Measurements from ENCODE around the gene CPSF2.
A peak's percentile ranks its signal among the peaks of the same experiment; 100 is the strongest.

The CPSF2 gene

DNA sequence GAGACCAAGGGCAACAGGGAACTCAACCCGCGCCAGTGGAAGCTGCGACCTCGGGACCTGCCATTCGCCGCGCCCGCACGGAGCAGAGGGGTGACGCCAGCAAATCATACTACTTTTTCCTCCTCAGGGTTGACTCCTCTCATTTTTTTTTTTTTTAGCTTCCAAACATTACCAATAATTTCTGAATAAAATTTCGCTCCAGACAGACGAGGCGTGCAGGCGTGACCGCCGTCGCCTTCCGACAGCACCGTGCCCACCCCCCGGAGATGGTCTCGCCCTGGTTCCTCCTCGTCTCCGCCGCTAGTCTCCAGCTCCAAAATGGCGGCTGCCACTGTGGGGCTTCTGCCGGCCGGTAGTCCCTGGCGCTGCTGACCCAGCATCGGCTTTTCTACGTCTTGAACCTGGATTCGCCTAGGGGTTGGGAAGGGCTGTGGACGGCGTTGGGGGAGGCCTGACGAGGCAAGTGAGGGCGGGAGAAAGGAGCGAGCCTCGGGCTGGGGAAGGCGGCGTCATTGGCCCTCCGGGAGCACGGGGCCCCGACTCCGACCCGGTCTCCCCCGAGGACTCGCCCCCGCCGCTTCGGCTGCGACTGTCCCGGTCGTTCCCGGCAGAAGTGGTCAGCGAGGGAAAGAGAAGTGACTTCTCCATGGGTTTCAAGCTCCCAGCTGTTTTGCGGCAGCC is at the start of gene CPSF2, which contains the start of gene NDUFB1:
CPSF2 (plus strand) TSS at position 300 of the 681 bp plus-strand sequence. CDS start 9,016 bp downstream, outside the sequence.
NDUFB1 (minus strand) TSS at position 37 of the 681 bp plus-strand sequence. CDS start 4,069 bp downstream, outside the sequence.
- peak within 1 kb of the TSS; percentile 93 for H3K4me3 ChIP-seq (ENCODE audit: low read depth, low read length)

DNA sequence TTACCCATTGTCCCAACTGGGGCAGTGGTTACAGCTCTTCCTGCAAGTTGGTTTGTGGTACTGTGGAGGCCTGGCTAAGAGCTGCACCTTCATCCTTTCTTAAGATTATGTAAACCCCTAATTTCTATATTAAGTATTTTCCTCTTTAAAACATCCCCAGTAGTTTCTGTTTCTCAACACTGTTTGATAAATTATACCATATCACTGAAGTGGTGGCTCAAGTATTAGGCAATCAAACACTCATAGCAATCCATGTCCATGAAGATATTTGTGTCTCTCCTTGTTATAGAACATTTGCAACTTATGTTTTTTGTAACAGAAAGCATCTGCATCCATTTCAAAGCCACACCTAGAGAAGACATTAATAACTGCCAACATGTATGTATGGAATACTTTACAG is 47.2 kb upstream of the CPSF2 start:
- H3K4me3 ChIP-seq (ENCODE audit: low read depth, low read length): no peak overlapping the region

DNA sequence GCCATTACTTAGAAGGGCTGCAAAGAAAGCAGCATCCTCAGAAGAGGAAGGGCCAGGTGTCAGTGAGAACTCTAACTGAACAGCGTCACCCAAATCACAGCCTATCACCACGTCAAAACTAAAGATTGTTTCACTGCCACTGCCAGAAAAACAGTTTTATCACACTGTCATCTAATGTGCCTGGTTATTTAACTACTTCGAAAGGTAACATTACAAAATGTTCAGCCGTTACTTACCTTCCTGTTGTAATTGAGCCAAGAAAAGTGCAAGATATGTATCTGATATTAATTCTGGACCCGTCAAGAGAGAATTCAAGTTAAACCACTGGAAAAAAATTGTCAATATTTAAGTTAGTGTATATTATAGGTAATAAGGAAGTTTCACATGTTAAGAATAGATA is 33.3 kb upstream of the CPSF2 start:
- no peak overlapping the region for H3K4me3 ChIP-seq (ENCODE audit: low read depth, low read length)

- no peak overlapping the region for H3K4me3 ChIP-seq (ENCODE audit: low read depth, low read length)
Measured at GRCh38 chr14:92093320-92093719, 28.4 kb upstream of the CPSF2 start.

- no peak overlapping the region for H3K4me3 ChIP-seq (ENCODE audit: low read depth, low read length)
Measured at GRCh38 chr14:92099802-92100201, 22.0 kb upstream of the CPSF2 start.

- no peak overlapping the region for H3K4me3 ChIP-seq (ENCODE audit: low read depth, low read length)
Measured at GRCh38 chr14:92103363-92103989, 18.3 kb upstream of the CPSF2 start.

DNA sequence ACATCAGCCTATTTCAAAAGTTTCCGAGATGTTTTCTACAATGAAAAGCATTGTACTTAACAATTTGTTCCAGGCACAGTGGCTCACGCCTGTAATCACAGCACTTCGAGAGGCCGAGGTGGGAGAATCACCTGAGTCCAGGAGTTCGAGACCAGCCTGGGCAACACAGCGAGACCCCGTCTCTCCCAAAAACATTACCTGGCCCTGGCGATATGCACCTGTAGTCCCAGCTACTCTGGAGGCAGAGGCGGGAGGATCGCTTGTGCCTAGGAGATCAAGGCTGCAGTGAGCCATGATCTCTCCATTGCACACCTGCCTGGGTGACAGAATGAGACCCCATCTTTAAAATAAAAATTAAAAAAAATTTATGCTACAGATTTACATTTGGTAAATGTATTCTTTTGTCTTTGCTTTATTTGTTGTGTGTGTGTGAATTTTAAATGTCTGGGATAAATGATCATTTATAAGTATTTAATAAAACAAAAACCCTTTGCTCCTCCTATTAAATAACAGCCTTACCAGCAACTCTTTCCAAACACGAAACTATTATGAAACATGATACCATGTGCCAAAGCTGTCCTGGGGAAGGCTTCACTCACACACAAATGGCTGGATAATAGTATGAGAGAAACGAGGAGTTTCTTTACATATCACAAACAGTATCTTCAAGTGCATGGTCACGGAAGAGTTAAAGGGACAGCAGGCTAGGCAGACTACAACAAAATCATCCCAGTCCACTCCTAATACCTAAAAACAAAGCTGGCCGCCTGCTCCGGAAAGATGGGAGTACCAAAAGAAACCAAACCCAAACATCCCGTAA is 16.5 kb upstream of the CPSF2 start:
- peak overlapping the region; percentile 96 for H3K4me3 ChIP-seq (ENCODE audit: low read depth, low read length)

- H3K4me3 ChIP-seq (ENCODE audit: low read depth, low read length): peak overlapping the region; percentile 96
Measured at GRCh38 chr14:92105893-92106142, 16.0 kb upstream of the CPSF2 start.

- H3K4me3 ChIP-seq (ENCODE audit: low read depth, low read length): peak within 1 kb of the TSS; percentile 96
Measured at GRCh38 chr14:92106143-92106926, 15.4 kb upstream of the CPSF2 start, which contains the start of gene ATXN3. Gene ATXN3, minus strand, starts transcription at chr14:92106582. Its CDS starts 30 bp downstream, at chr14:92106552.

- H3K4me3 ChIP-seq (ENCODE audit: low read depth, low read length): no peak overlapping the region
Measured at GRCh38 chr14:92108345-92109254, 13.2 kb upstream of the CPSF2 start.

- no peak overlapping the region for H3K4me3 ChIP-seq (ENCODE audit: low read depth, low read length)
Measured at GRCh38 chr14:92109490-92109889, 12.3 kb upstream of the CPSF2 start.

DNA sequence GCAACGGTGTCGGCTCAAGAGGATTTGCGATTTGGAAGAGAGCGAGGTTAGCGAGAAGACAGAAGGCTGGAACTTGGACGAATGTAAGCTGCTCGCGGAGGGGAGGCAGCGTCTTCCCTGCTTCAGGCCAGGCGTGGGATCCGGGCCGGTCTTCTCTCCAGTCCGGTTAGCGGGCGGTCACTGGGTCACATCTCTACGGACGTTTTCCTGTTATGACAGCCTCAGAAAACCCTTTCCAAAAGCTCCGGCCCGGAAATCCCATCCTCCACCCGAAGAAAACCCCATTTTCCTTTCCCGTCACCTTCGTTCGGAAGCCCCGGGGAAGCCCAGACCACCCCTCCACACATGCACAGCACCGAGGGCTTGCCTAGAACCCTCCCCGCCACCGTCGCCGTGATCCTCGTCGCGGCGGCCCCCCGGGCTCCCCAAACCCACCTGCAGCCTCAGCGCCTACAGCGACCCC is 531 bp upstream of the CPSF2 start:
- peak overlapping the region; percentile 93 for H3K4me3 ChIP-seq (ENCODE audit: low read depth, low read length)

DNA sequence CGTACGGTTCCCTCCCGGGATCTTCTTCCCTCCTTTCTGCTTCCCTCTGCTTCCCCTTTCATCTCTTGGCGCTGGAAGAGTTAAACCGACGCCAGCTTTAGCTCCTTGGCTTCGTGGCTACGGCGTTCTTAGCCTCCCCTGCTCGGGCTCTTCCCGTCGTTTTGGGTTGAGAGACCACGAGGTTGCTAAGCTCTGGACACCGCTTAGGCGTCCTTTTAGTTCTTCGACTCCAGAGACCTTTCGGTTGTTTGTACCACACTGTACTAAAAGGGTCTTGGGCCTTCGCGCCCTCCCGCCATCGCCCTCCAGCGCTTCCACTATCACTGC is 545 bp downstream of the CPSF2 start:
- peak overlapping the region; percentile 93 for H3K4me3 ChIP-seq (ENCODE audit: low read depth, low read length)

DNA sequence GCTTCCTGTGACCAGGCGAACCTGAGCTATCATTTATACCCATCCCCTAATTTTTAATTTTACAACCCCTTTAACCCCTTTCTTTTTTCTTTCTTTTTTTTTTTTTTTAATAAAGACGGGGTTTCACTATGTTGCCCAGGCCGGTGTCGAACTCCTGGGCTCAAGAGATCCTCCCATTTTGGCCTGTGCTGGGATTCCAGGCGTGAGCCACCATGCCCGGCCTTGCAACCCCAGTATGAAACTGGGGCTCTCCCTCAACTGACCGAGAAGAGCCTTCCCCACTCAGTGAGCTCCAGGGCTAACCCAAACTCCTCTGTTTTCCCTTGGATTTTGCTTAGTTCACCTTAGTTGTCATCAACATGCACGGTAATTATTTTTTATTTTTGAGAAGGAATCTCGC is 992 bp downstream of the CPSF2 start:
- H3K4me3 ChIP-seq (ENCODE audit: low read depth, low read length): peak overlapping the region; percentile 93

GRCh38 chr14:92134456-92134855 is 12.7 kb downstream of the CPSF2 start:
- H3K4me3 ChIP-seq (ENCODE audit: low read depth, low read length): no peak overlapping the region

DNA sequence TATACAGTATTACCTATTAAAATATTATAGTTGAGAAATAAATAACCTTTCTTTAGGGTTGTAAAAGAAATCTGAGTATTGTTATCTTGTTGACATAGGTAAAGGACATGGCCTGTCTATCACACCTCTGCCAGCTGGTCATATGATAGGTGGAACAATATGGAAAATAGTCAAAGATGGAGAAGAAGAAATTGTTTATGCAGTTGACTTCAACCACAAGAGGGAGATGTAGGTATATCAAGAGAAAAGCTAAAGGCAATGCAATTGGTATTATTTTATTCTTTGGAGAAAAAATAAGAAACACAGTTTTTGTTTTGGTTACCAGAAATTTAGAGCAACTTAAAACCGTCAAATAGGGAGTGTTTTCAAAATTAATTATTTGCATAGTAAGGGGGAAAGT is 13.5 kb downstream of the CPSF2 start:
- H3K4me3 ChIP-seq (ENCODE audit: low read depth, low read length): no peak overlapping the region

DNA sequence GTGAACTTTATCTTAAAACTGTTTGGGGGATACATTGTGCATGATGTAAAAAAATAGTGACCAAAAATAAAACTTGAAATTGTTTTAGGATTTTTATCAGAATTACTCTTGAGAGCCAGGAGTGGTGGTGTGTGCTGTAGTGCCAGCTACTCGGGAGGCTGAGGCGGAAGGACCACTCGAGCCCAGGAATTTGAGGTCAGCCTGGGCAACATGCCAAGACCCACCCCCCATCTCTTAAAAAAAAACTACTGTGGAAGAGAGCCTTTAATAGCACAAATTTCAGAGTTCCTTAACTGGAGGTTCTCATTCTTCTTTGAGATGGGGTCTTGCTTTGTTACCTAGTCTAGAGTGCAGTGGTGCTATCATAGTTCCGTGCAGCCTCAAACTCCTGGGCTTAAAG is 21.5 kb downstream of the CPSF2 start:
- H3K4me3 ChIP-seq (ENCODE audit: low read depth, low read length): no peak overlapping the region

- H3K4me3 ChIP-seq (ENCODE audit: low read depth, low read length): no peak overlapping the region
Measured at GRCh38 chr14:92143962-92144361, 22.2 kb downstream of the CPSF2 start.

DNA sequence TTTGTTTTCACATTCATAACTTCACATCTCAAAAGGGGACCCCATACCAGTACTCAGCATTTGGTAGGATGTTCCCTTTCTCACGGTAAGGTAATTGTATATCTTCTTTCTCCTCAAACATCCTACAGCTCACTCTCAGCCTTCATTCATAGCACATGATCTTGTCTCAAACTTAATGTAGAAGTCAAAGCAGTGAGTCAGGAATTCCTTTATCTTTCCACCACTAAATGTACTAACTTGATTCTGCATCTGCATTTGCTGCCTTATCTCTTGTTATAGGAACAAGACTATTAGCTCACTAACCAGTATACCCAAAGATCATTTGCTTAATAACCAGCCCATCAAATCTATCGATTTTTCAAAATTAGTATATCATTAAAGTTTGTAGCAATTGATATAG is 22.9 kb downstream of the CPSF2 start:
- no peak overlapping the region for H3K4me3 ChIP-seq (ENCODE audit: low read depth, low read length)

DNA sequence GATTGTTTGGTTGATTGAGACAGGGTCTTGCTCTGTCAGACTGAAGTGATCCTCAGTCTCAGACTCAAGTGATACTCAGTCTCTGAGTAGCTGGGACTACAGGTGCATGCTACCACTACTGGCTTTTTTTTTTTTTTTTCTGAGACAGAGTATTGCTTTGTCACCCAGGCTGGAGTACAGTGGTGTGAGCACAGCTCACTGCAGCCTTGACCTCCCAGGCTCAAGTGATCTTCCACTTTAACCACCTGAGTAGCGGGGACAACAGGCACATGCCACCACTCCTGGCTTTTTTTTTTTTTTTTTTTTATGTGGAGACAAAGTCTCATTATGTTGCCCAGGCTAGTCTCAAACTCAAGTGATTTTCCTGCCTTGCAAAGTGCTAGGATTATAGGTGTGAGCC is 31.8 kb downstream of the CPSF2 start:
- H3K4me3 ChIP-seq (ENCODE audit: low read depth, low read length): no peak overlapping the region
